Stimulated activated CD8-positive, alpha-beta memory T cell treated with anti-CD3 and anti-CD28 coated beads, Interleukin-2, amount 100 ng/mL, for 48 hours (primary cell): ENCODE results near the gene OR5V1.
"Not testable (repeated sequence)": the region's sequence is repeated elsewhere in the genome, so short reads cannot be mapped to it uniquely, and the experiment has no call there.

ENCODE experiments used
- DNase-seq, 2 donors: peaks; one replicate each; pipeline ENCODE4 v3.0.0-alpha.2; 2020; ENCODE audit warnings: low read depth in 2 of 2

OR5V1 gene

GRCh38 chr6:29368765-29369164 lies at the start of gene OR5V1:
Gene OR5V1, minus strand, starts transcription at chr6:29368865. Its CDS starts 12,670 bp downstream, at chr6:29356195.
- DNase-seq = no peak

DNA sequence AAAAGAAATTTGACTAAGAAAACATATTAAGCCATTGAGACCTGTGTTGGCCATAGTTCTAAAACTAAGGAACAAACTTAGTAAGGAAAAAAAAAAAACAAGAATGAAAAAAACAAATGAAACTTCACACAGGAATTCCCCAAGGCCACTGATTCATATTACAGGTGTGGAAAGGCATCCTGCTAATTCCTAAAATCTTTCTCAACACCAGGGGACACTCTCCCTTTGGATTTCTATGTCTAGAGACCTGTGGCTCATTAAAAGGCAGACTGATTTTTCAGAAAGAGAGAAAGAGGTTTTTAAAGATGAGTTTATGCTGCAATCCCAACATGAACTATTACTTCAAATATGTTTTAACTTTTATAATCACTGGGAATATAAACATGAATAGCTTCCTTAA lies 45.9 kb upstream of the OR5V1 start, which contains the start of gene OR12D1:
OR12D1 (plus strand) TSS at position 341 of the 400 bp plus-strand sequence.
- no peak for DNase-seq

DNA sequence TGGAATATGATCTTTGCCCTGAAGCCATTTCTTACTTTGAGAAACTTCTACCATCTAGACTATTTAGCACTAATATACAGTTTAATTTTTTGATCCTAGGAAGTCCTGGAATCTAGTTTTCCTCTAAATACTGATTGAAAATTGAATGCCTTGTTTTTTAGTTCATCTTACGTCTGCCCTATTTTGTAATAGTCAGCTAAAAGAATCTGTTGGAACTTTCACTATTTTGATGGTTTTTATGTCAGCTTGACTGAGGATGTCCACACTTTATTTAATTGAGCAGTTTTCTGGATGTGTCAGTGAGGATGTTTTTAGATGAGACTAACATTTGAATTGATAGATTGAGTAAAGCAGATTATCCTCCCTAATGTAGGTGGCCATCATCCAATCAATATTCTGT lies 35.1 kb upstream of the OR5V1 start:
- no peak for DNase-seq

- DNase-seq = no peak
These were observed 30.9 kb upstream of the OR5V1 start for GRCh38 chr6:29399525-29399924.

DNA sequence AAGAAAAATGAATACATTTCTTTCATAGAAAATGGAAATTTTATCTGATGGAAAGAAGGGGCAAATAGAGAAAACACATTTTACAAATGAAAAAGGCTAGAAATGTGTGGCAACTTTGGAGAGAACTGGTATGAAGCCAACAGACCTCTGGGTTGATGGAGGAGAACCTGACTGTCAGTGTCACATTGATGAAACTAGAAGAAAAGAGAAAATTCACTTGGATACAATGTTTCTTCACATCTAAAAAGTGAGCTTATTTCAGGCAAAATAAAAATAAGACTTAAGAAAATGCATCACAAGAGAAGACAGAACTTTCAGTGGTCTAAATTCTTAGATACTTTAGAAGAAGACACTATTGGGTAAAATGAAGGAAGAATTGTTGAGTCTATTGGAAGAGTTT lies 26.7 kb upstream of the OR5V1 start, which contains the start of gene OR12D2:
OR12D2 (plus strand) TSS at position 301 of the 400 bp plus-strand sequence. CDS start 1,069 bp downstream, outside the sequence.
- no peak for DNase-seq

- DNase-seq = no peak
These were observed 19.9 kb upstream of the OR5V1 start for GRCh38 chr6:29388533-29388932.

- DNase-seq = no peak
These were observed 7.3 kb upstream of the OR5V1 start for GRCh38 chr6:29376003-29376402.

DNA sequence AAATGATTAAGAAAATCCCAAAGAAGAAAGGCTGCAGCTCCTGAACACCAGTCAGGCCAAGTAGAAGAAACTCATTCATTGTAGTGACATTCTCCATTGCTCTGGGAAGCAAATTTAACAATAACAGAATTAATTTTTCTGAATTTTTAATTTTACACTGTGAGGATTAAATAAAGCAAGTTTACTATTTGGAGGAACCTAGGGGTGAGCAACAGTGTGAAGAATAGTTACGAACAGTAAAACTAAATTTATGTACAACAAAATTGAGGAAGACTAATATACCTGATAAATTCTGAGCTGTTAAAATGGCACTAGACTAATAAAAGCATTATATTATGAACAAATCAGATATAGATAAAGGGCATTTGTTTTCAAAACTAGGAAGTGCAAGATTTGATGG lies 6.5 kb upstream of the OR5V1 start, which contains the start of gene OR12D3:
OR12D3 (minus strand) TSS at position 101 of the 400 bp plus-strand sequence; CDS start at position 97, 4 bp downstream.
- DNase-seq = no peak

DNA sequence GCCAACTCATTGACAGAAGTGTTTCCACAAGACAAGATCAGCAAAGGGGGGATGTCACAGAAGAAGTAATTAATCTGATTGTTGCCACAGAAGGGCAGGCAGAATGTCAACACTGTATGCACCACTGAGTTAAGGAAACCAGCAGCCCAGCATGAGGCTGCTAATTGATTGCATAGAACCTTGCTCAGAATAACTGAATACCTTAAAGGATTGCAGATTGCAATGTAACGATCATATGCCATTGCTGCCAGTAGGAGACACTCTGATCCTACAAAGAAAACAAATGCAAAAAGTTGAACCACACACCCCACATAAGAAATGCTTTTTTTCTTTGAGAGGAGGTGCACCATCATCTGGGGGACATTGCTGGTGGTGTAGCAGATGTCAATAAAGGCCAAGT lies 13.1 kb downstream of the OR5V1 start:
- DNase-seq = no peak

- no peak for DNase-seq
These were observed 13.7 kb downstream of the OR5V1 start for GRCh38 chr6:29354980-29355379.

DNA sequence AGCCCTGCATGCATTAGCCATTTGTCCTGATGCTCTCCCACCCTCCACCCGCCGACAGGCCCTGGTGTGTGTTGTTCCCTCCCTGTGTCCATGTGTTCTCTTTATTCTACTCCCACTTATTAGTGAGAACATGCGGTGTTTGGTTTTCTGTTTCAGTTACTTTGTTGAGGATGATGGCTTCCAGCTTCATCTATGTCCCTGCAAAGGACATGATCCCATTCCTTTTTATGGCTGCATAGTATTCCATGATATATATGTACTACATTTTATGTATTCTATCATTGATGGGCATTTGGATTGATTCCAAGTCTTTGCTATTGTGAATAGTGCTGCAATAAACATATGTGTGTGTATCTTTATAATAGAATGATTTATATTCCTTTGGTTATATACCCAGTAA lies 19.3 kb downstream of the OR5V1 start:
- DNase-seq = not testable (repeated sequence)

- no peak for DNase-seq
These were observed 23.3 kb downstream of the OR5V1 start for GRCh38 chr6:29345380-29345779.

GRCh38 chr6:29336269-29336668 lies 32.4 kb downstream of the OR5V1 start:
- DNase-seq = no peak

- DNase-seq = no peak
These were observed 36.0 kb downstream of the OR5V1 start for GRCh38 chr6:29332676-29333075.

DNA sequence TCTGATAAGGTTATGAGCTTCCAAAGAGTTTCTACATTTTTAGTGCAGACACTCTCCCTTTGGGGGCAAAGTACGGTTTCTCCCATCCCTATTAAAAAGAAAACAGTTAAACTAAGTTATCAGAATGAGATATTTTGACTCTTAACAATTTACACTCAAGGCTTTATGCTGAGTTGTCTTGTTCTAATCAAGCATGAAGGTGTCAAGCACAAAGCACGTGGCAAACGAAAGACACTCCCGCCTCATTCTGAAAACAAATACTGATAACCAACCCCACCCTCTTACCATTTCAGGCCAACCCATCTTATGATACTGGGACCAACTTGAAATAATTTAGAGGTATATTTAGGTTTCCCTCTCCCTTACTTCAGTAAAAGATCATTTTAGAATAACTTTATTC lies 42.9 kb downstream of the OR5V1 start:
- DNase-seq = no peak

DNA sequence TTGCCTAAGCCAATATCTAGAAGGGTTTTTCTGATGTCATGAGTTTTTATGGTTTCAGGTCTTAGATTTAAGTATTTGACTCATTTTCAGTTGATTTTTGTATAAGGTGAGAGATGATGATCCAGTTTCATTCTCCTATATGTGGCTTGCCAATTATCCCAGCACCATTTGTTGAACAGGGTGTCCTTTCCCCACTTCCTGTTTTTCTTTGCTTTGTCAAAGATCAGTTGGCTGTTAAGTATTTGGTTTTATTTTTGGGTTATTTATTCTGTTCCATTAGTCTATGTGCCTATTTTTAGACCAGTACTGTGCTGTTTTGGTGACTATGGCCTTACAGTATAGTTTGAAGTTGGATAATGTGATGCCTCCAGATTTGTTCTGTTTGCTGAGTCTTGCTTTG lies 45.3 kb downstream of the OR5V1 start:
- DNase-seq = not testable (repeated sequence)

DNA sequence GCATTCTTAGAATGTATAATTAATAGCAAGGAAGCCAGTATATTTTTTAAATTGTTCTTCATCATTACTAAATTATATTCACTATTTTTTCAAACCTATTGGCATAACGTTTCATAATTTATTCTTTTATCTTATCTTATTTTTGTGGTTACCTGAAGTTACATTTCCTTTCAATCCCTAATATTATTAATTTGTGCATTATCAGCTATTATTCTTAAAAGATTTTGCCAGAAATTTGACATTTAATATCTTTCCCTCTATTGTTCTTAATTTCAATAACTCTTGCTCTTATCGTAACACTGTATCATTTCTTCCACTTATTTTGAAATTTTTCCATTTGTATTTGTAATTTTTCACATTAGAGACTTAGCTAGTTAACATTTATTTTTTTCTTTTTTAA lies 48.7 kb downstream of the OR5V1 start:
- no peak for DNase-seq
